Measurements from ENCODE around the gene WDR46. TPM values are rescaled to one million over a fixed set of nuclear protein-coding genes. Genes with fewer than 3 reads are reported as not detected.

WDR46 gene
- total and polyA plus RNA-seq, 2 donors = 48.6 to 68.6 TPM

GRCh38 chr6:33301877-33302276 lies 12.8 kb upstream of the WDR46 start:
- DNase-seq (ENCODE audit: low read depth in 6 of 9, low spot score in 9 of 9) = no peak
- Histone ChIP-seq H3K4me3 (ENCODE audit: low read length in 2 of 2) (no peak overlapping the region), H3K27me3 (ENCODE audit: control insufficient read depth in 2 of 2, insufficient read depth in 1 of 2, low read length in 1 of 2) (no peaks in the 10 kb centered on the region), H3K4me1 (ENCODE audit: control insufficient read depth in 2 of 2, insufficient read depth in 2 of 2, low read length in 2 of 2) (peaks cover 12 to 24% of the 10 kb centered on the region in 2 donors), H3K27ac (ENCODE audit: low read depth in 1 of 2, low read length in 1 of 2) (no peak overlapping the region), H3K9me3 (ENCODE audit: control insufficient read depth in 2 of 2, insufficient read depth in 1 of 2, low read length in 1 of 2) (no peaks in the 10 kb centered on the region), H3K36me3 (ENCODE audit: control insufficient read depth in 2 of 2, insufficient read depth in 2 of 2, low read length in 1 of 2) (peaks cover 37 to 49% of the 10 kb centered on the region in 2 donors)
- over 99% methylated on average over 3 of the region's 3 CpGs for WGBS

- Histone ChIP-seq H3K36me3 (ENCODE audit: control insufficient read depth in 2 of 2, insufficient read depth in 2 of 2, low read length in 1 of 2) (peaks cover 42 to 49% of the 10 kb centered on the region in 2 donors), H3K27me3 (ENCODE audit: control insufficient read depth in 2 of 2, insufficient read depth in 1 of 2, low read length in 1 of 2) (no peaks in the 10 kb centered on the region), H3K9me3 (ENCODE audit: control insufficient read depth in 2 of 2, insufficient read depth in 1 of 2, low read length in 1 of 2) (peaks cover 0 to 3% of the 10 kb centered on the region in 2 donors), H3K27ac (ENCODE audit: low read depth in 1 of 2, low read length in 1 of 2) (peak overlapping the region; percentile 99 to 100), H3K4me3 (ENCODE audit: low read length in 2 of 2) (peak overlapping the region; percentile 97 to 98), H3K4me1 (ENCODE audit: control insufficient read depth in 2 of 2, insufficient read depth in 2 of 2, low read length in 2 of 2) (peaks cover 14 to 24% of the 10 kb centered on the region in 2 donors)
- peak; percentile 83 to 97 (median 91) for DNase-seq (ENCODE audit: low read depth in 6 of 9, low spot score in 9 of 9)
- WGBS = under 1% methylated on average over 54 of the region's 54 CpGs
Measured at GRCh38 chr6:33299237-33299944, 10.4 kb upstream of the WDR46 start.

- under 1% methylated on average over 34 of the region's 34 CpGs for WGBS
- H3K27ac ChIP-seq (ENCODE audit: low read depth in 1 of 2, low read length in 1 of 2) = peak within 1 kb of the TSS; percentile 99 to 100
- peaks cover 14 to 24% of the 10 kb centered on the region in 2 donors for H3K4me1 ChIP-seq (ENCODE audit: control insufficient read depth in 2 of 2, insufficient read depth in 2 of 2, low read length in 2 of 2)
- peak within 1 kb of the TSS; percentile 97 to 98 for H3K4me3 ChIP-seq (ENCODE audit: low read length in 2 of 2)
- H3K36me3 ChIP-seq (ENCODE audit: control insufficient read depth in 2 of 2, insufficient read depth in 2 of 2, low read length in 1 of 2) = peaks cover 42 to 49% of the 10 kb centered on the region in 2 donors
- peak in 4 of 9 donors; percentile 55 to 79 (median 67) for DNase-seq (ENCODE audit: low read depth in 6 of 9, low spot score in 9 of 9)
- peaks cover 0 to 3% of the 10 kb centered on the region in 2 donors for H3K9me3 ChIP-seq (ENCODE audit: control insufficient read depth in 2 of 2, insufficient read depth in 1 of 2, low read length in 1 of 2)
- no peaks in the 10 kb centered on the region for H3K27me3 ChIP-seq (ENCODE audit: control insufficient read depth in 2 of 2, insufficient read depth in 1 of 2, low read length in 1 of 2)
Measured at GRCh38 chr6:33298773-33299236, 9.8 kb upstream of the WDR46 start, which contains the start of gene RGL2. Gene RGL2, minus strand, starts transcription at chr6:33298942. Its CDS starts 332 bp downstream, at chr6:33298610.

- WGBS = 1% methylated on average over 42 of the region's 42 CpGs
- peak in 5 of 9 donors; percentile 33 to 76 (median 56) for DNase-seq (ENCODE audit: low read depth in 6 of 9, low spot score in 9 of 9)
Measured at GRCh38 chr6:33297956-33298772, 9.1 kb upstream of the WDR46 start.

DNA sequence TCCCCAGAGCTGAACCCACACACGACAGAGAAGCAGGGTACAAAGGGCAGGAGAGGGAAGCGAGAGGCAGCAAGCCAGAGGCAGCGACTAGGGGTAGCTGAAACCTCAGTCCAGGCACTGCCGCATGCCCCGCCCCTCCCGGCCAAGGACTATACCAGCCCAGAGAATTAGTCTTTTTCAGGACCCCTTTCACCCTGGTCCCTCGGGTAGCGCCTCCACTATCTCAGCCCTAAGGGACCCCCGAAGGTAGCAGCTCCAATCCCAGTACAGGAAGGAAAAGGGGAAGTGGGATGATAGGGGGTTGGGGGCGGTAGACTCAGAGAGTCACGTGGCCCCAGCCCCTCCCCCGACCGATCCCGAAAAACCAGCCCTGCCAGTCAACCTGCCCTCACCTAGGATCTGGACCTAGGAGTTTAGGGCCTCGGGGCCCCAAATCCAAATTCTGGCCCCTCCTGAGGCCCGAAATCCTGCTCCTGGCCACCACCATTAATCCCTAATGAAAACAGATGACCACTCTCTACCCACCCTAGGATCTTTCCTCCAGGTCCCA lies 8.4 kb upstream of the WDR46 start:
- Histone ChIP-seq H3K27me3 (ENCODE audit: control insufficient read depth in 2 of 2, insufficient read depth in 1 of 2, low read length in 1 of 2) (no peaks in the 10 kb centered on the region), H3K36me3 (ENCODE audit: control insufficient read depth in 2 of 2, insufficient read depth in 2 of 2, low read length in 1 of 2) (peaks cover 50 to 52% of the 10 kb centered on the region in 2 donors), H3K4me1 (ENCODE audit: control insufficient read depth in 2 of 2, insufficient read depth in 2 of 2, low read length in 2 of 2) (peaks cover 14 to 24% of the 10 kb centered on the region in 2 donors), H3K9me3 (ENCODE audit: control insufficient read depth in 2 of 2, insufficient read depth in 1 of 2, low read length in 1 of 2) (peaks cover 0 to 3% of the 10 kb centered on the region in 2 donors), H3K4me3 (ENCODE audit: low read length in 2 of 2) (peak overlapping the region; percentile 97 to 98), H3K27ac (ENCODE audit: low read depth in 1 of 2, low read length in 1 of 2) (peak overlapping the region in 1 of 2 donors; percentile 99)
- WGBS = 16% methylated on average over 16 of the region's 16 CpGs
- DNase-seq (ENCODE audit: low read depth in 6 of 9, low spot score in 9 of 9) = no peak

More at GRCh38 chr6:33297956-33298772, 9.1 kb upstream of the WDR46 start:
- peak overlapping the region; percentile 99 to 100 for H3K27ac ChIP-seq (ENCODE audit: low read depth in 1 of 2, low read length in 1 of 2)
- H3K9me3 ChIP-seq (ENCODE audit: control insufficient read depth in 2 of 2, insufficient read depth in 1 of 2, low read length in 1 of 2) = peaks cover 0 to 3% of the 10 kb centered on the region in 2 donors
- no peaks in the 10 kb centered on the region for H3K27me3 ChIP-seq (ENCODE audit: control insufficient read depth in 2 of 2, insufficient read depth in 1 of 2, low read length in 1 of 2)
- H3K4me1 ChIP-seq (ENCODE audit: control insufficient read depth in 2 of 2, insufficient read depth in 2 of 2, low read length in 2 of 2) = peaks cover 14 to 24% of the 10 kb centered on the region in 2 donors
- H3K36me3 ChIP-seq (ENCODE audit: control insufficient read depth in 2 of 2, insufficient read depth in 2 of 2, low read length in 1 of 2) = peaks cover 46 to 50% of the 10 kb centered on the region in 2 donors
- peak overlapping the region; percentile 97 to 98 for H3K4me3 ChIP-seq (ENCODE audit: low read length in 2 of 2)

GRCh38 chr6:33296797-33297405 lies 7.9 kb upstream of the WDR46 start:
- H3K27ac ChIP-seq (ENCODE audit: low read depth in 1 of 2, low read length in 1 of 2) = peak overlapping the region in 1 of 2 donors; percentile 59
- WGBS = 89% methylated on average over 12 of the region's 12 CpGs
- no peak for DNase-seq (ENCODE audit: low read depth in 6 of 9, low spot score in 9 of 9)

GRCh38 chr6:33295621-33296369 lies 6.8 kb upstream of the WDR46 start:
- H3K27me3 ChIP-seq (ENCODE audit: control insufficient read depth in 2 of 2, insufficient read depth in 1 of 2, low read length in 1 of 2) = no peaks in the 10 kb centered on the region
- H3K4me1 ChIP-seq (ENCODE audit: control insufficient read depth in 2 of 2, insufficient read depth in 2 of 2, low read length in 2 of 2) = peaks cover 14 to 24% of the 10 kb centered on the region in 2 donors
- no peak for DNase-seq (ENCODE audit: low read depth in 6 of 9, low spot score in 9 of 9)
- 97% methylated on average over 15 of the region's 15 CpGs for WGBS
- H3K4me3 ChIP-seq (ENCODE audit: low read length in 2 of 2) = no peak overlapping the region
- H3K9me3 ChIP-seq (ENCODE audit: control insufficient read depth in 2 of 2, insufficient read depth in 1 of 2, low read length in 1 of 2) = peaks cover 0 to 6% of the 10 kb centered on the region in 2 donors
- peaks cover 55 to 56% of the 10 kb centered on the region in 2 donors for H3K36me3 ChIP-seq (ENCODE audit: control insufficient read depth in 2 of 2, insufficient read depth in 2 of 2, low read length in 1 of 2)
- no peak overlapping the region for H3K27ac ChIP-seq (ENCODE audit: low read depth in 1 of 2, low read length in 1 of 2)

More at GRCh38 chr6:33296797-33297405, 7.9 kb upstream of the WDR46 start:
- no peak overlapping the region for H3K4me3 ChIP-seq (ENCODE audit: low read length in 2 of 2)
- H3K9me3 ChIP-seq (ENCODE audit: control insufficient read depth in 2 of 2, insufficient read depth in 1 of 2, low read length in 1 of 2) = peaks cover 0 to 6% of the 10 kb centered on the region in 2 donors
- peaks cover 54 to 56% of the 10 kb centered on the region in 2 donors for H3K36me3 ChIP-seq (ENCODE audit: control insufficient read depth in 2 of 2, insufficient read depth in 2 of 2, low read length in 1 of 2)
- H3K4me1 ChIP-seq (ENCODE audit: control insufficient read depth in 2 of 2, insufficient read depth in 2 of 2, low read length in 2 of 2) = peaks cover 14 to 24% of the 10 kb centered on the region in 2 donors
- H3K27me3 ChIP-seq (ENCODE audit: control insufficient read depth in 2 of 2, insufficient read depth in 1 of 2, low read length in 1 of 2) = no peaks in the 10 kb centered on the region

Data from thymus (tissue), 11 donors.